ENCODE results near the gene LGR5. TPM values are rescaled to one million over a fixed set of nuclear protein-coding genes. Genes with fewer than 3 reads are reported as not detected.
"Not testable (repeated sequence)": the region's sequence is repeated elsewhere in the genome, so short reads cannot be mapped to it uniquely, and the experiment has no call there.

The LGR5 gene
- total RNA-seq, 4 donors from 2014 or later, result 0.11 to 0.71 (median 0.34) TPM

DNA sequence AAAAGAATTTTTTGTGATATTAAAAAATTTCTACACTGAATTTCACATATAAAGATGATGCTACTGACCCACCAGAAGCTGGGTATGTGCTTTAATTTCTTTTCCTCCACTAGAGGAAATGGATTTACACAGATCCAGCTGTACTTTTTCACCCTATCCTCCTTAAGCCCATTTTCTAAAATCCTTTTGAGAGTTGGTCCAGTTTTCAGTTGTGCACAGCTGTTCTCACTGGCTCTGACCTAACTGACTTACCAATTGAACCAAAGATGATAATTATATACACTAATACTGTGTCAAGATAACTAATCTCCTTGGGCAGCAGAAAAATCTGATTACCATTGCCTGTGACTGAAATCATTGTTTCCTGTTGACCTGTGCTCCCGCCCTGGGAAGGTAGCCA is 115.6 kb downstream of the LGR5 start:
- no peak overlapping the region for H3K4me3 ChIP-seq (replicated peaks in 1 of 3)
- DNase-seq, result no peak
- intact Hi-C loops (cut with DNase I), result no loop called here
- 85 to 91% methylated on average over 1 of the region's 1 CpG for WGBS, 2 donors
- no peak overlapping the region for H3K27ac ChIP-seq
- H3K27me3 ChIP-seq, result no peaks in the 10 kb centered on the region
- H3K9me3 ChIP-seq, result no peaks in the 10 kb centered on the region
- TF ChIP-seq POLR2A (IDR thresholded peaks at IDR 0.05), result no peak
- TF ChIP-seq, protein P1, sequence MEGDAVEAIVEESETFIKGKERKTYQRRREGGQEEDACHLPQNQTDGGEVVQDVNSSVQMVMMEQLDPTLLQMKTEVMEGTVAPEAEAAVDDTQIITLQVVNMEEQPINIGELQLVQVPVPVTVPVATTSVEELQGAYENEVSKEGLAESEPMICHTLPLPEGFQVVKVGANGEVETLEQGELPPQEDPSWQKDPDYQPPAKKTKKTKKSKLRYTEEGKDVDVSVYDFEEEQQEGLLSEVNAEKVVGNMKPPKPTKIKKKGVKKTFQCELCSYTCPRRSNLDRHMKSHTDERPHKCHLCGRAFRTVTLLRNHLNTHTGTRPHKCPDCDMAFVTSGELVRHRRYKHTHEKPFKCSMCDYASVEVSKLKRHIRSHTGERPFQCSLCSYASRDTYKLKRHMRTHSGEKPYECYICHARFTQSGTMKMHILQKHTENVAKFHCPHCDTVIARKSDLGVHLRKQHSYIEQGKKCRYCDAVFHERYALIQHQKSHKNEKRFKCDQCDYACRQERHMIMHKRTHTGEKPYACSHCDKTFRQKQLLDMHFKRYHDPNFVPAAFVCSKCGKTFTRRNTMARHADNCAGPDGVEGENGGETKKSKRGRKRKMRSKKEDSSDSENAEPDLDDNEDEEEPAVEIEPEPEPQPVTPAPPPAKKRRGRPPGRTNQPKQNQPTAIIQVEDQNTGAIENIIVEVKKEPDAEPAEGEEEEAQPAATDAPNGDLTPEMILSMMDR (IDR thresholded peaks at IDR 0.05), result no peak
- H3K36me3 ChIP-seq, result no peaks in the 10 kb centered on the region
- no peaks in the 10 kb centered on the region for H3K4me1 ChIP-seq

DNA sequence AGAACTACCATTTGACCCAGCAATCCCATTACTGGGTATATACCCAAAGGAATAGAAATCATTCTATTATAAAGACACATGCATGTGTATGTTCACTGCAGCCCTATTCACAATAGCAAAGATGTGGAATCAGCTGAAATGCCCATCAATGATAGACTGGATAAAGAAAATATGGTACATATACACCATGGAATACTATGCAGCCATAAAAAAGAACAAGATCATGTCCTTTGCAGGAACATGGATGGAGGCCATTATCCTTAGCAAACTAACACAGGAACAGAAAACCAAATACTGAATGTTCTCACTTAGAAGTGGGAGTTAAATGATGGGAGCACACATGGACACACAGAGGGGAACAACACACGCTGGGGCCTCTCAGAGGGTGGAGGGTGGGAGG is 116.2 kb downstream of the LGR5 start:
- WGBS, 2 donors, result 92% methylated on average over 1 of the region's 1 CpG
- H3K9me3 ChIP-seq; H3K4me1 ChIP-seq; intact Hi-C loops (cut with DNase I); H3K27me3 ChIP-seq; H3K27ac ChIP-seq; DNase-seq; H3K4me3 ChIP-seq (replicated peaks in 1 of 3); H3K36me3 ChIP-seq: not testable (repeated sequence)

DNA sequence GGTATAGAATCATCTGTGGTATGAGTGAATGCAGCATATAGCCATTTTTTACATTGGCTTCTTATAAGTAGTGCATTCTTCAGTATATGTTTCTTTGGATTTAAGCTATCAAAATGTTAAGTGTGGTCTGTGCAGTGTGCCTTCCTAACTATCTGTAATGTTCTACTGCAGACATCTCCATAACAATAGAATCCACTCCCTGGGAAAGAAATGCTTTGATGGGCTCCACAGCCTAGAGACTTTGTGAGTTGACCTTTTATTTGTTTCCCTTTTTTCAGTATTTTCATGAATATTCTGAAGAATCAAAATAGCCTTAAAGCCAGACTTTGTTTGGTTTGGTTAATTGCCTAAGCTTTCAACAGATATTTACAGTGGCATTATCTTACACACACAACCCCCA is 116.8 kb downstream of the LGR5 start:
- Histone ChIP-seq H3K9me3 (no peaks in the 10 kb centered on the region), H3K27me3 (no peaks in the 10 kb centered on the region), H3K4me3 (replicated peaks in 1 of 3) (no peak overlapping the region), H3K36me3 (no peaks in the 10 kb centered on the region), H3K27ac (no peak overlapping the region), H3K4me1 (no peaks in the 10 kb centered on the region)
- DNase-seq, result no peak
- TF ChIP-seq POLR2A (IDR thresholded peaks at IDR 0.05), result no peak
- TF ChIP-seq, protein P1 (IDR thresholded peaks at IDR 0.05), result no peak
- intact Hi-C loops (cut with DNase I), result no loop called here

DNA sequence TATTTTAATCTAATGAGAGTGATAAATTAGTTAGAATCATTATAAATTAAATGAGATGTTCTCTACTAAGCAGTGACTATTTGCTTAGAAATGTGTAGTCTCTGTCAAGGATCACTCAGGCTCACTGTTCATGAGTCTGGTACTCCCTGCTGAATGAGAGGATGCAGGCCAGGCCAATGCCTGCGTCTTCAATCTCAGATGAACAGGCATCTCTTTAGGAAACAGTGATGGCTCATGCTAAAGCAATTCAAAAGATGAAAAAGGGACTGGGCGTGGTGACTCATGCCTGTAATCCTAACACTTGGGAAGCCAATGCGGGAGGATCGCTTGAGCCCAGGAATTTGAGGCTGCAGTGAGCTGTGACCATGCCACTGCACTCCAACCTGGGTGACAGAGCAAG is 117.3 kb downstream of the LGR5 start:
- DNase-seq, result peak in 1 of 2 donors; percentile 5
- TF ChIP-seq POLR2A (IDR thresholded peaks at IDR 0.05), result no peak
- TF ChIP-seq, protein P1 (IDR thresholded peaks at IDR 0.05), result no peak
- Histone ChIP-seq H3K4me1 (no peaks in the 10 kb centered on the region), H3K4me3 (replicated peaks in 1 of 3) (no peak overlapping the region), H3K27me3 (no peaks in the 10 kb centered on the region), H3K36me3 (no peaks in the 10 kb centered on the region), H3K27ac (no peak overlapping the region), H3K9me3 (no peaks in the 10 kb centered on the region)
- whole genome bisulfite sequencing, 2 donors, result 67 to 71% methylated on average over 4 of the region's 4 CpGs
- intact Hi-C loops (cut with DNase I), result no loop called here

DNA sequence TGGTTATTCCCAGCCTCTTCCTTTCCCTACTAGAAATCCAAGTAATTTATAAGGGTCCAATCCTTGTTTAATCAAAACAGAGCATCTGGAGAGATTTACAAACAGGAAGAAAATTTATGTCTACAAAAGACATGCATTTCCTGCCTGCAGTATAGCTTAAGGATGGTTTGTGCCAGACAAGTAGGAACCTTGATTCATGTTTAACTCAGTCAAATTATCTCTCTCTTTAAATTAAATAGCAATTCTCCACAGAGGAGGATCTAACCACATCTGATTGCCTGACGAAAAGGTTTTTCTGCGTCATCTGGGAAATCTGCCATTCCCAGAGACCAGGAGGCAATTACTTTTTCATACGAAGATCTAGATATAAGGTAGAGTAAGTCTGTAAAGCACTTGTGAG is 118.8 kb downstream of the LGR5 start:
- 77 to 93% methylated on average over 3 of the region's 3 CpGs for WGBS, 2 donors
- Histone ChIP-seq H3K9me3 (no peaks in the 10 kb centered on the region), H3K27me3 (no peaks in the 10 kb centered on the region), H3K4me1 (no peaks in the 10 kb centered on the region), H3K27ac (no peak overlapping the region), H3K4me3 (replicated peaks in 1 of 3) (no peak overlapping the region), H3K36me3 (no peaks in the 10 kb centered on the region)
- DNase-seq, result no peak
- intact Hi-C loops (cut with DNase I), result no loop called here
- TF ChIP-seq, protein P1 (IDR thresholded peaks at IDR 0.05), result no peak
- TF ChIP-seq POLR2A (IDR thresholded peaks at IDR 0.05), result no peak

Measured in thyroid gland (tissue), 4 donors.